ENCODE data around the gene MAPK13.
A peak's percentile ranks its signal among the peaks of the same experiment; 100 is the strongest.
"Not testable (repeated sequence)": the region's sequence is repeated elsewhere in the genome, so short reads cannot be mapped to it uniquely, and the experiment has no call there.

MAPK13 gene

DNA sequence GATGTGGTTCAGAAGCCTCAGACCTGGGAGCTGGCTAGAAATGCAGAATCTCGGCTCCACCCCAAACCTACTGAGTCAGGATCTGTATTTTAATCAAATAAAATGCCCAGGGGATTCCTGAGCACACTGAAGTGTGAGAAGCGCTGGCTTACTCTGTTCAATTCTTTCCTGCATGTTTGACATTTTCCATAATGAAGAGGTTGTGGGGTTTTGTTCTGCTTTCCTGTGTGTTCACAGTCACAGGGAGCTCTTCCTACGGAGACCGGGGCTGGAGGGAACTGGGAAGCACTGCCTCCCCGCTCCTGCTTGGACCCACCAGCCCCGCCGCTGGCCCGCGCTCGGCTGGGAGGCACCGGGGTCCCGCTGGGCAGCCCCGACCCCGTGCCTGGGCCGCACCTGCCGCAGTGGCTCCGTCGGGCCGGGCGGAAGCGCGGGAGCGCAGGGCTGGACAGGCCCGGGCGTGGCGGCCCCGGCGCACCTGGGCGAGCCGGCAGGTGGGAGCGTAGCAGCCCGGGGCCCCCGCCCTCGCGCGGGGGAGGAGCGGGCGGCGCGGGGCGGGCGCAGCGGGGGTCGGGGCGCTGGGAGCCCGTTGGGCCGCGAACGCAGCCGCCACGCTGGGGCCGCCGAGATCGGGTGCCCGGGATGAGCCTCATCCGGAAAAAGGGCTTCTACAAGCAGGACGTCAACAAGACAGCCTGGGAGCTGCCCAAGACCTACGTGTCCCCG, at the start of gene MAPK13:
MAPK13 (plus strand) TSS at position 573 of the 726 bp plus-strand sequence; CDS start at position 643, 70 bp downstream.
- DNase-seq = peak; percentile 27

DNA sequence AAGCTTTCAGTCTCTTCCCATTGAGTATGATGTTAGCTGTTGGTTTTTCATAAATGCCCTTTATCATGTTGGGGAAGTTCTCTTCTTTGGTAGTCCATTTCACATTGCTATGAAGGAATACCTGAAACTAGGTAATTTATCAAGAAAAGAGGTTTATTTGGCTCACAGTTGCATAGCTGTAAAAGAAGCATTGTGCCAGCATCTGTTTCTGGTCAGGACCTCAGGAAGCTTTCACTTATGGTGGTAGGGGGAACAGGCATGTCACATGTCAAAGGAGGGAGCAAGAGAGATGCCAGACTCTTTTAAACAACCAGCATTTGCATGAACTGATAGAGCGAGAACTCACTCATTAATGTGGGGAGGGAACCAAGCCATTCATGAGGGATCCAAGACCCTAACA, 48.0 kb upstream of the MAPK13 start:
- DNase-seq = no peak

DNA sequence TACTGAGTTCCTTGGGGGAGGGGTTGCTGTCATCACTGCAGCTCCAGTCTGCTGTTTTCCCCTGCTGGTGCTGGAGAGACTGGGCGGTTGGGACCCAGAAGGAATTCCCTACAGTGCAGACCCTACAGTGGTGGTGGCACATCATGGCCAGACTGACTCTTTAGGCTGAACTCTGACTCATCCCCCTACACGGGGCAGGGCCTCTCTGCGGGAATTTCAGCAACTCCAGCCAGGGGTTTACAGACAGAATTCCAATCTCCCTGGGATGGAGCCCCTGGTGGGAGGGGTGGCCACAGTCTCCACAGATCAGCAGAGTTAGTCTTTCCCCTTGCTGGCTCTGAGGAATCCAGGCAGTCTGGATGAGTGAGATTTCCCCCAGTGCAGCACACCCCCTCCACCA, 46.9 kb upstream of the MAPK13 start:
- no peak for DNase-seq

DNA sequence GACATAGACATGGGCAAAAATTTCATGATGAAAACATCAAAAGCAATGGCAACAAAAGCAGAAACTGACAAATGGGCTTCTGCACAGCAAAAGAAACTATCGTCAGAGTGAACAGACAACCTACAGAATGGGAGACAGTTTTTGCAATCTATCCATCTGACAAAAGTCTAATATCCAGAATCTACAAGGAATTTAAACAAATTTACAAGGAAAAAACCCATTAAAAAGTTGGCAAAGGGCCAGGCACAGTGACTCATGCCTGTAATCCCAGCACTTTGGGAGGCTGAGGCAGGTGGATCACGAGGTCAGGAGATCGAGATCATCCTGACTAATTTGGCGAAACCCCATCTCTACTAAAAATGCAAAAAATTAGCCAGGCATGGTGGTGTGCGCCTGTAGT, 42.1 kb upstream of the MAPK13 start:
- DNase-seq = not testable (repeated sequence)

DNA sequence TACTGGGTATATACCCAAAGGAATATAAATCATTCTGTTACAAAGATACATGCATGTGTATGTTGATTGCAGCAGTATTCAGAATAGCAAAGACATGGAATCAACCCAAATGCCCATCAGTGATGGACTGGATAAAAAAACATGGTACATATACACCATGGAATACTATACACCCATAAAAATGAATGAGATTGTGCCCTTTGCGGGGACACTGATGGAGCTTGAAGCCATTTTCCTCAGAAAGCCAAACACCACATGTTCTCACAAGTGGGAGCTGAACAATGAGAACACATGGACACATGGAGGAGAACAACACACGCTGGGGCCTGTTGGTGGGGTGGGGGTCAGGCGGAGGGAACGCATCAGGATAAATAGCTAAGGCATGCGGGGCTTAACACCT, 41.3 kb upstream of the MAPK13 start:
- DNase-seq = no peak

DNA sequence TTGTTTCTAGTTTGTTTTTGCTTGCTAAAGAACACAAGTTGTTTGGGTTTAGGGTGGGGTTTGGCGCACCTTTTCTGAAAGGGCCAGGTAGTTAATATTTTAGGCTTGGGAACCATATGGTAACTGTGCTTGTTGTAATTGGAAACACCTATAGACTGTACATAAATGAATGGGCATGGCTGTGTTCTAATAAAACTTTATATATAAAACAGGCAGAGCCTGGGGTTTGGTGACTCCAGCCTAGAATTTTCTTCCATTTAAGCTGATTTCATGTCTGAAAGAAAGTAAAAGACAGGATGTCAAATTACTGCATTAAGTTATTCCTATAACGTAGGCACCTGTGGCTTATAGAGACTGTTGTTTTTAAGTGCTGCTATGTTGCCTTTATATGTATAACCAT, 36.1 kb upstream of the MAPK13 start:
- DNase-seq = no peak

DNA sequence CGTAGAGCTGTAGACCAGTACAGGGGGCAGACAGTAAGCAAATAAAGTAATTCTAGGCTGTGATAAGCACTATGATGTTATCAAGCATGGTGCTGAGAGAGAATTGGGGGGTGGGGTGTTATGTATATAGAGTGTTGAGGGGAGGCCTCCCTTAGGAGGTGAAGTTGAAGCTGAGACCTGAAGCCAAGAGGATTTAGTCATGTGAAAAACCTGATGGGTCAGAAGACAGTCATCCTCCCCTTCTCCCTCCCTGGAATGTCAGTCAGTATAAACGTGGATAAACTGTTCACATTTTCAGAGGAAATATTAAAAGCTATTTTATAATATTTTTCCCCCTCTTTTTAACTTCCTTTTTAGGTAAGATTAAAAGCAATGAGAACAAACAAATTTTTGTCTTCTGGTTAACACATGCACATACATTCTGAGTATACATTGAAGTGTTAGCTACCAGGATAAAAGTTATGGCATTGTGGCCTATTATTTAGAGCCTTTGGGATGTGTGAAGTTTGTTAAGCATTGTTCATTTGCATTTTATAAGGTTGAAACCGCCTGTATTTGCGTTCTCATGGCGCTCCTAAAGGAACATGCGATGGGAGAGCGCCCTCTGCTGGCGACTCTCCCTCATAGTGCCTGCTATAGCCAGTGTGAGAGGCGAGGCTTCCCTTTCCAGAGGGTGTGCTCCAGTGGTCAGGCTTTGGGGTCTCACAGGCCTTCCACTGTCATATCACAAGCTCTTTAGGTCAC, 35.4 kb upstream of the MAPK13 start:
- peak; percentile 65 for DNase-seq

DNA sequence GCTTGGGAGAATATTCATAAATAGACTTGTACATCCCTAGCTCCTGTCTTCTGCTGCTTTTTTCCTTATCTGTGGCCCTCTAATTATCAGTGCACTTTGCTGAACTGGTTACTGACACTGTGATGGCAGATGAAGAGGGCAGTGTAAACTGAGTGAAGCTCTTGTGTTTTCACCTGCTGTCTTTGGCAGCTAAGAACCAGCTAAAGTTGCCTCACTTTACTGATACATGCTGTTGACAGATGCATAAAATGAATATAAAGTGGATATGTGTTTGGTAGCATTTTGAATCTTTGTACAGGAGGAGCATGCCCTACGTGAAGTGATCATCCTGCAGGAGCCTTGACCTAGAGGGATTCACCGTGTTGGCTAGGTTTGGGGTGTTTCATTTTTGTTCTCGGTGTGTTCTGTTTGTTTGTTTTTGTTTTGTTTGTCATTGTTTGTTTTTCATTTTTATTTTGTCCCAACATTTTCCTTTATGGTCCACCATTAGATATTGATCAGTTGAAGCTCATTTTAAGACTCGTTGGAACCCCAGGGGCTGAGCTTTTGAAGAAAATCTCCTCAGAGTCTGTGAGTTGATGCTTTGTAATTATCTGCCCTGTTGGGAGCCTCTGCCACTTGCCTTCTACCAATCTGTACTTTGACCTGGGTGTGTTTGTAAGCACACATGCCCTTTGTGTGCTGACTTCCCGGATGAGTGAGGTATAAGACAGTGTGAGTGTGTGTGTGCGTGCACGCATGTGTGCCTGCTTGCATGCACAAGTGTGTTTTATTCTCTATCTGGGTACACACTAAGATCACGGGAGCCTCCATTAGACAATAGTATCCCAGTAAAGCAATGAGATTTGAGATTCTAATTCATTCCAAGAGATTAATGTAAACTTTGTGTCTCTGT, 34.6 kb upstream of the MAPK13 start:
- DNase-seq = no peak

DNA sequence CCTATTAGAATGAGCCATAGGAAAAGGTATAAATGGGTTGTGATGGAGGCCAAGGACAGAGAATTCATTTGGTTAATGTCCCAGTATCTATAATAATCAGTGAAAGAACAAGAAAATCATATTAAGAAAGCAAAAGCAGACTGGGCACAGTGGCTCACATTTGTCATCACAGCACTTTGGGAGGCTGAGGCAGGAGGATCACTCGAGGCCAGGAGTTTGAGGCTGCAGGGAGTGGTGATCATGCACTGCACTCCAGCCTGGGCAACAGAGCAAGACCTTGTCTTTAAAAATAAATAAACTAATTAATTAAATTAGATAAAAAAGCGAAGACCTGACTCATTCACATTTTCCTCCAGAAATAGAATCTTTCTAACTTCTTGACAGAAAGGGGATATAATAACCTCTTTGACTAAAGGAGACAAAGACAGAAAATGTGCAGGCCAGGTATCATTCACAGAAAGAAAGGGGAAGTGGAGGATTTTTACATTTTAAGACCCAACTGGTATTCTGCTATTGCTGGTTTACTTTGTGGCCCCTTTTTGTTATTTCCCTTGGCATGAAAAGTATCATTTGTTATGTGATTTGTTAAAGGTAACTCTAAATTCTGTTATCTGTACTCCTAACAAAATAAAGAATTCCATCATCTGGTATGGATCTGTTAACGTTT, 31.9 kb upstream of the MAPK13 start:
- no peak for DNase-seq

DNA sequence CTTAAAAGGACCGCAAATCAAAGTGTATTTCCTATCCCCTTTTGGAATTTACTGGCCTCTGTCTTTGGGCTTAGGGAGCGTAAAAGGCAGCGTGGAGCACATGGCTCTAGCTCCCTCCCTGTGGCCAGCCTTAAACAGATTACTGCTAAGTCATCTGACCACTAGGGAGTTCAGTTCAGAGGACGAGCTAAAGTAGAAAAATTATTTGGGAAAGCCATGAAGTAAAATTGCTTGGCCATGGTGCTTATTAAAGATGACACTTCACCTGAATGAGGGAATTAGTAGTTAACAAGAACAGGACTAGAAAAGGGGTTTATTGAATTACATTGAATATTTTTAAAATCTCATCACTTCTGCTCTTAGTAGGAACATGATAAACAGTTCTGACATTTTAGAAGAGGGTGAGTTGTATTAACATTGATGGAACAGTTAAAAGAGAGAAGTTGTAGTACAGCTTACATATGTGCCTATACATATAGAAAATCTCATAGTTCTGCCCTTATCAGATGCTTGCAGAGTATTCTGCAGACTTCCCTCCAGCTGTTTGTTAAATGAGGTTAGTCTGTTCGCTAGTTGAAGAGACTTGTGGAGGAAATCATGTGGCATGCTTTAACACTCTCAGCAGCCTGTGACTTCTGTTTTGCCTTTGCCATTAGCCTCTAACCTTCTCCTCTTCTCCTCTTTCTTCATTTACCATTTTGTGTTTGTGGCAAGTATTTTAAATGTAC, 31.2 kb upstream of the MAPK13 start:
- no peak for DNase-seq

DNA sequence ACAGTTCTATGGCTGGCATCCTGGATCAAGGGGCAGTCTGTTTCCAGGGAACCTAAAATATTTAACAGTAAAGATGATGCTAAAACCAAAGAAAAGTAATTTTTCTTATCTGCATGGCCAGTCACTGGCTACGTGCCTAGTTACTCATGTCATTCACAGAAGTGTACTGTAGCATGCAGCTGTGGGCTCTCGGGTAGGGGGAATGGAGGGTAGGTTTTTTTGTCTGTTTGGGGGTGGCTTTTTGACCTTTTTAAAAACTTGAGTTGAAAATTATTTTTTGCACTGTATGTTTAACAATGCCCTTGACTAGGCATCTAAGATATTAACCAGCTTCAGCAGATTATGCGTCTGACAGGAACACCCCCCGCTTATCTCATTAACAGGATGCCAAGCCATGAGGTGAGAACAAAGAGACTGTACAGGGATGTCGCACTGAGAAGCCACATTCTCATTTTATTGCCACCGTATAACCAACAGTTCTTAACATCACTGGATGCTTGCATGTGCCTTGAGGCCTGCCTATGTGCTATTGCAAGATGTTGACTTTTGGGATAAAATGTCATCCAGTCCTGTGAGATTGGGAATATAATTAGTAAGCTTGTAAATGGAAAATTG, 30.3 kb upstream of the MAPK13 start:
- DNase-seq = no peak

DNA sequence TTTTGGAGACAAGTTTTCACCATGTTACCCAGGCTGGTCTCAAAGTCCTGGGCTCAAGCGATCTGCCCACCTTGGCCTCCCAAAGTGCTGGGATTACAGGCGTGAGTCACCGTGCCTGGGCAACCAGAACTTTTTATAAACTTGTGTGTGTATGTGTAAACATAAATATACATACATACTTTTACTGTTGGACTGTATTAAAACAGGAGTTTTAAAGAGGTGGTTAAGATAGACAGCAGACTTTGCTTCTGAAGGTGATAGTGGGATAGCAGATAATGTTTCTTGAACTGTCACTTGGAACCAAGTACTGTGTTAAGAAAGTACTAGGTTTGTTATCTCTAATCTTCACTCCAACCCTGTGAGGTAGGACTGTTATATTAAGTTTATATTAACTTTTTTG, 28.6 kb upstream of the MAPK13 start:
- DNase-seq = no peak

DNA sequence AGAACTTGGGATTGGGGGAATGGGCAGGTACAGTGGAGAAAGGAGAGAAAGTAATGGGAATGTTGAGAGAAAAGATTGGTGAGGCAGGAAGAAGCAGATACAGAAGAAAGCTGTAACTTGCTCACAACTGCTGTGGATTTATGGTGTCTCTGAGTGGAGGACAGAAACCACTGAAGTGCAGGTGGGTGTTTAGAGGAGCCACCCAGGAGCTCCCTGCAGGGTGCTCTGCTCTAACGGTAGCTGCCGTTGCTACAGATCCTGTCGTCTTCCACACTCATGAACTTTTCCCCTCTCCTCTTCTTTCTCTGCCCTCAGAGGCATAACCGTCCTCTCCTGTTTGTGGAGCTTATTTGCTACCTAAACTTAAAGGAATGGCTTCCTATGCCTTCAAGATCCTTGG, 27.5 kb upstream of the MAPK13 start:
- no peak for DNase-seq

DNA sequence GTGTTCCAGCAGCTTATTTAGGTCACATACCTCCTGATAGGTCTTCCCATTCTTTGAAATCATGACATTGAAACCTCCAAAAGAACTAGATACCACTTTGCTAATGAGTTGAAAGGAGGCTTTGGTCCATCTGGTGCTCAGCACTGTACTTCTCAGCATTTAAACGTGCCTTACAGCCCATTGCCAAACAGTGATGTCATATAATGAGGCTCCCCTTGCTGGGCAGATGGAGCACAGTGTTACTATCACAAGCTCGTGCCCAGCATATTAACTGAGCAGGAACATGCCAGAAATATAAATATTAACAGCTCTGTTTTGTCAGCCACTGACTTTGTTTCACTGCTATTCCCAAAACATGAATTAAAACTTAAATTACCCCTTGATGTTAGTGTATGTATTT, 25.5 kb upstream of the MAPK13 start:
- no peak for DNase-seq

DNA sequence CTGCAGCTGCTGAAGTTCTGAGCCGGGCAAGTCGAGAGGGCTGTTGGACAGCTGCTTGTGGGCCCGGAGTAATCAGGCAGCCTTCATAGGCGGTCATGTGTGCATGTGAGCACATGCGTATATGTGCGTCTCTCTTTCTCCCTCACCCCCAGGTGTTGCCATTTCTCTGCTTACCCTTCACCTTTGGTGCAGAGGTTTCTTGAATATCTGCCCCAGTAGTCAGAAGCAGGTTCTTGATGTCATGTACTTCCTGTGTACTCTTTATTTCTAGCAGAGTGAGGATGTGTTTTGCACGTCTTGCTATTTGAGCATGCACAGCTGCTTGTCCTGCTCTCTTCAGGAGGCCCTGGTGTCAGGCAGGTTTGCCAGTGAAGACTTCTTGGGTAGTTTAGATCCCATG, 21.2 kb upstream of the MAPK13 start:
- DNase-seq = no peak

DNA sequence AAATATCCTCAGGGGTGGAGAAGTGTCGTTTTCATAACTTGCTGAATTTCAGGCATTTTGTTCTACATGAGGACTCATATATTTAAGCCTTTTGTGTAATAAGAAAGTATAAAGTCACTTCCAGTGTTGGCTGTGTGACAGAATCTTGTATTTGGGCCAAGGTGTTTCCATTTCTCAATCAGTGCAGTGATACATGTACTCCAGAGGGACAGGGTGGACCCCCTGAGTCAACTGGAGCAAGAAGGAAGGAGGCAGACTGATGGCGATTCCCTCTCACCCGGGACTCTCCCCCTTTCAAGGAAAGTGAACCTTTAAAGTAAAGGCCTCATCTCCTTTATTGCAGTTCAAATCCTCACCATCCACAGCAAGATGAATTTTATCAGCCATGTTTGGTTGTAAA, 20.3 kb upstream of the MAPK13 start:
- no peak for DNase-seq

DNA sequence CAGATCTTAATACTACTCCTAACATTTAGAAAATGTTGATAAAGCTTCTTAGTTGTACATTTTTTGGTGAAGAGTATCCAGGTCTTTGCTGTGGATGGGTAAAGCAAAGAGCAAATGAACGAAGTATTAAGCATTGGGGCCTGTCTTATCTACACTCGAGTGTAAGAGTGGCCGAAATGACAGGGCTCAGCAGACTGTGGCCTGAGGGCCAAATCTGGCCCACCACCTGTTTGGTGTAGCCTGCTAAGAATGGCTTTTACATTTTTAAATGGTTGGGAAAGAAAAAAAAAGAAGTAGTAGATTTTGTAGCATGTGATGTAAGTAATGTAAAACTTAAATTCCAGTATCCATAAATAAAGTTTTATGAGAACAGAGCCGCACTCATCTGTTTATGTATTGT, 19.4 kb upstream of the MAPK13 start:
- no peak for DNase-seq

DNA sequence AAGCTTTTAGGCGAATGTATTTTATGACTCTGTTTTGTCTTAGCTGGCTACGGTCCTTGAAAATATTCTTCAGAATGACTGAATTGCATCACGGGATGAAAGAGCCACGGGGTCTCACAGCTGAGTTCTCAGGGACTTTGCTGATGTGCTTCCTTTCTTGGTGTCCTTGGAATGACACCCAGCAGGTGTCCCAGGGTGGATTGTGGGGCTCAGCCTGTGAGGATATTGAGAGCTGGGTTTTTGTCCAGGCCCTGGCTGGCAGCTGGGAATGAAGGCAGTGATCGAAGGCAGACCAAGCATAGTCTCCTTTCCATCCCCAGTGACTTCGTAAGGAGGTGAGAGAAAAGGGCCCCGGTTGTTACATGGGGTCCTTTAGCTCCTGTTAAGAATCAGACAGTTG, 18.8 kb upstream of the MAPK13 start:
- DNase-seq = no peak

DNA sequence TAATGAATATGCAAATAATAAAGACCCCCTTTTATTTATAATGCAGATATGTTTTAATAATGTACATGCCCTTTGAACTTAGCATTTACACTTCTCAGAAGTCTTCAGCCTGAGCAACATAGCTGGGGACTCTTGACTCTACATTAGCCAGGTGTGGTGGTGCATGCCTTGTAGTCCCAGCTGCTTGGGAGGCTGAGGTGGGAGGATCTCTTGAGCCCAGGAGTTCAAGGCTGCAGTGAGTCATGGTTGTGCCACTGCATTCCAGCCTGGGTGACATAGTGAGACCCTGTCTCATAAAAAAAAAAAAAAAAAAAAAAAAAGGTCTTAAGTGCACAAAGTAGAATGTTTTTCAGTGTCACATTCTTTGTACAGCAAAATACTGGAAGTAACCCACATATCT, 17.3 kb upstream of the MAPK13 start:
- DNase-seq = no peak

DNA sequence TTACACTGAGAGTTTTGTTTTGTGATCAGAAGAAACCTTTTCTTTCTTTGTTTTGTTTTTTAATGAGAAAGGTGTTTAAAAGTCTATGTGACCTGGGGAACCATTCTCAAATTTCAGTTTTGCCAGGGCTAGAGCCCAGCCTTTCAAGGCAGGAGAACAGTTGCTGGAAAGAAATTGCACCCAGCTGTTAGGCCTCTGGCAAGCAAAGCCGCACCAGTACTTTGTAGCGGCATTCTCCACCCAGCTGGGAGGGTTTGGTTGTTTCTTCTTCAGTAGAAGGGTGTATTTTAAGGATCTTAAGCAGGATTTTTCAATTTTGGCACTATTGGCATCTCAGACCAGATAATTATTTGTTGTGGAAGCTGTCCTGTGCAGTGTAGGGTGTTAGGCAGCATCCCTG, 16.6 kb upstream of the MAPK13 start:
- no peak for DNase-seq

DNA sequence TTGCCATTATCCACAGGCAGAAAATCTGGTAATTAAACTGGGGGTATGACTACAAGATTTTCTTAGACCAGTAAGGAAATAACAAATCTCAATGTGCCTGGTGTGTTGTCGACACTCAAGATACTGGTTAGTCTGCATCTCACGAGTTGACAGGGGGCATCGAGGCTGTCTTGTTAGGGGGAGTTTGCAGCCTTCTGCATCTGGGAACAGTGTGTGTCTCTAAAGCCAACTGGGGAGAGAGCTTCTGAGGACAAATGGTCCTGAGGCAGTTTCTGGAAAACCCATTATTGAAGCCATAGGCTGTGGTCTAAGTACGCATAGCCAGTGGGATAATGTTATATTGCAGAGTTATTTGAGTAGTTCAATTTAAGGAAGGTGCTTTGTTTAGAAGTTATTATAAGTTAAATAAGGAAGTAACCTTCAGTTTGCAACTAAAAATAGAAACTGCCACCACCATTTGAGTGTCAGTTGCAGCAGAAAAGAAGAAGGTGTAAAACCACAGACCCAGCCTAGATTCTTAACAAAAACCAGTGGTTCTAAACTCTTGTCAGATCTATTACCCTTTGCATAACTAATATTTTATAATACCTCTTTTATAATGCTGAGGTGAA, 15.4 kb upstream of the MAPK13 start:
- no peak for DNase-seq

Data from activated effector memory CD4-positive, alpha-beta T cell treated with Interleukin-2 at 50 U/mL for 16 hours (primary cell).